ENCODE results near the gene SYT2. TPM values are rescaled to one million over a fixed set of nuclear protein-coding genes. Genes with fewer than 3 reads are reported as not detected.

SYT2 gene
- total and polyA plus RNA-seq, 9 of the 15 experiments (the other 6 are each of a cell fraction or from before 2014, with no cell fraction given), result not detected

DNA sequence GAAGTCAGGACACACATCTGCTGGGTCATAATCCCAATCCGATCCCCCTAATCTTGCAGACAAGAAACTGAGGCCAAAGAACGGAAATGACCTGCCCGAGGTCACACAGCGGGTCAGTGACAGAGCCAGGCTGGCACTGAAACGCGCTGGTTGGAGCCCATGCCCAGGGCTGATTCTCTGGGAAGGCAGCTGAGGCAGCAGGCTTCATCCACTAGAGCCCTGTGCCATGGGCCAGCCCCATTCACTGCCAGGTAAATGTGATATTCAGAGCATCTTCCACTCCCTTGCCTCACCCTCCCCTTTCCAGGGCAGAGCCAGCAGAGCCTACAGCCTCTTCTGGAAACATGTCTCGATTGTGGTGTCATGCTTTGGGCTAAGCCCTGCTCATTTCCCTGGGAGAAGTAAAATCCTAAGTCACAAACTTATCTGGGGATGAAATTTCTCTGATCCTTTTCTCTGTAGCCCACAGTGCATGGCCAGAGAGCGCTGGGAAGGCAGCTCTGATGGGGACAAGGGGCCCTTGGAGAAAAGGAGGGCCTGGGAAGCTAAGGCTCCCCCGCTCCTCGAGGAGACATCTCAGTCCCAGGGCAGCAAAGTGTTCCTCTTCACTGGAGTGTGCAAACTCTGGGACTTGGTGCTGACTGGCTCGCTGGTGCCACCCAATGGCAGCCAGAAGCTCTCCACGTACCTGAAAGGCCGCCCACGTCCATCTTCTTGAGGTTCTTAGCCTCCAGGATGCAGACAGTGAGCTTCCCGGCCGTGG, 110.4 kb downstream of the SYT2 start (continued):
- TF ChIP-seq, protein P1, sequence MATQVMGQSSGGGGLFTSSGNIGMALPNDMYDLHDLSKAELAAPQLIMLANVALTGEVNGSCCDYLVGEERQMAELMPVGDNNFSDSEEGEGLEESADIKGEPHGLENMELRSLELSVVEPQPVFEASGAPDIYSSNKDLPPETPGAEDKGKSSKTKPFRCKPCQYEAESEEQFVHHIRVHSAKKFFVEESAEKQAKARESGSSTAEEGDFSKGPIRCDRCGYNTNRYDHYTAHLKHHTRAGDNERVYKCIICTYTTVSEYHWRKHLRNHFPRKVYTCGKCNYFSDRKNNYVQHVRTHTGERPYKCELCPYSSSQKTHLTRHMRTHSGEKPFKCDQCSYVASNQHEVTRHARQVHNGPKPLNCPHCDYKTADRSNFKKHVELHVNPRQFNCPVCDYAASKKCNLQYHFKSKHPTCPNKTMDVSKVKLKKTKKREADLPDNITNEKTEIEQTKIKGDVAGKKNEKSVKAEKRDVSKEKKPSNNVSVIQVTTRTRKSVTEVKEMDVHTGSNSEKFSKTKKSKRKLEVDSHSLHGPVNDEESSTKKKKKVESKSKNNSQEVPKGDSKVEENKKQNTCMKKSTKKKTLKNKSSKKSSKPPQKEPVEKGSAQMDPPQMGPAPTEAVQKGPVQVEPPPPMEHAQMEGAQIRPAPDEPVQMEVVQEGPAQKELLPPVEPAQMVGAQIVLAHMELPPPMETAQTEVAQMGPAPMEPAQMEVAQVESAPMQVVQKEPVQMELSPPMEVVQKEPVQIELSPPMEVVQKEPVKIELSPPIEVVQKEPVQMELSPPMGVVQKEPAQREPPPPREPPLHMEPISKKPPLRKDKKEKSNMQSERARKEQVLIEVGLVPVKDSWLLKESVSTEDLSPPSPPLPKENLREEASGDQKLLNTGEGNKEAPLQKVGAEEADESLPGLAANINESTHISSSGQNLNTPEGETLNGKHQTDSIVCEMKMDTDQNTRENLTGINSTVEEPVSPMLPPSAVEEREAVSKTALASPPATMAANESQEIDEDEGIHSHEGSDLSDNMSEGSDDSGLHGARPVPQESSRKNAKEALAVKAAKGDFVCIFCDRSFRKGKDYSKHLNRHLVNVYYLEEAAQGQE (IDR thresholded peaks at IDR 0.05; ENCODE audit: borderline replicate concordance), result peak; percentile 82; the same call in 1 of the 2 replicates
- TF ChIP-seq, protein P1 (CRISPR knock-in tag; IDR thresholded peaks at IDR 0.05; ENCODE audit: low read depth), result no peak
- TF ChIP-seq SRSF7 (optimal IDR thresholded peaks at IDR 0.05; ENCODE audit: low read depth, low read length), result no peak
- no peak for TF ChIP-seq ZBTB7A (IDR thresholded peaks at IDR 0.05; ENCODE audit: borderline replicate concordance, control insufficient read depth, low read depth, low read length)
- no peak for TF ChIP-seq KLF16 (IDR thresholded peaks at IDR 0.05)
- no peak for TF ChIP-seq HSF4 (CRISPR knock-in tag; IDR thresholded peaks at IDR 0.05; ENCODE audit: borderline replicate concordance)
- peak; percentile 87 to 92 for TF ChIP-seq RAD21 (CRISPR knock-in tag; conservative IDR thresholded peaks at IDR 0.05 in 1 of 2, IDR thresholded peaks at IDR 0.05 in 1 of 2)
- no peak for TF ChIP-seq EWSR1 (IDR thresholded peaks at IDR 0.05; ENCODE audit: borderline replicate concordance, low read depth, partially characterized antibody)
- TF ChIP-seq TBL1XR1 (IDR thresholded peaks at IDR 0.05; ENCODE audit: low read length in 2 of 2), result 0 out of 4 replicates have a peak, but pooled peaks of 1 of the 2 experiments have one; percentile 24
- no peak for TF ChIP-seq SIN3A (IDR thresholded peaks at IDR 0.05; ENCODE audit: borderline replicate concordance in 2 of 2, control insufficient read depth in 1 of 2, low read depth in 2 of 2, low read length in 2 of 2)
- TF ChIP-seq ZNF133 (CRISPR knock-in tag; IDR thresholded peaks at IDR 0.05), result no peak
- TF ChIP-seq, protein P2, sequence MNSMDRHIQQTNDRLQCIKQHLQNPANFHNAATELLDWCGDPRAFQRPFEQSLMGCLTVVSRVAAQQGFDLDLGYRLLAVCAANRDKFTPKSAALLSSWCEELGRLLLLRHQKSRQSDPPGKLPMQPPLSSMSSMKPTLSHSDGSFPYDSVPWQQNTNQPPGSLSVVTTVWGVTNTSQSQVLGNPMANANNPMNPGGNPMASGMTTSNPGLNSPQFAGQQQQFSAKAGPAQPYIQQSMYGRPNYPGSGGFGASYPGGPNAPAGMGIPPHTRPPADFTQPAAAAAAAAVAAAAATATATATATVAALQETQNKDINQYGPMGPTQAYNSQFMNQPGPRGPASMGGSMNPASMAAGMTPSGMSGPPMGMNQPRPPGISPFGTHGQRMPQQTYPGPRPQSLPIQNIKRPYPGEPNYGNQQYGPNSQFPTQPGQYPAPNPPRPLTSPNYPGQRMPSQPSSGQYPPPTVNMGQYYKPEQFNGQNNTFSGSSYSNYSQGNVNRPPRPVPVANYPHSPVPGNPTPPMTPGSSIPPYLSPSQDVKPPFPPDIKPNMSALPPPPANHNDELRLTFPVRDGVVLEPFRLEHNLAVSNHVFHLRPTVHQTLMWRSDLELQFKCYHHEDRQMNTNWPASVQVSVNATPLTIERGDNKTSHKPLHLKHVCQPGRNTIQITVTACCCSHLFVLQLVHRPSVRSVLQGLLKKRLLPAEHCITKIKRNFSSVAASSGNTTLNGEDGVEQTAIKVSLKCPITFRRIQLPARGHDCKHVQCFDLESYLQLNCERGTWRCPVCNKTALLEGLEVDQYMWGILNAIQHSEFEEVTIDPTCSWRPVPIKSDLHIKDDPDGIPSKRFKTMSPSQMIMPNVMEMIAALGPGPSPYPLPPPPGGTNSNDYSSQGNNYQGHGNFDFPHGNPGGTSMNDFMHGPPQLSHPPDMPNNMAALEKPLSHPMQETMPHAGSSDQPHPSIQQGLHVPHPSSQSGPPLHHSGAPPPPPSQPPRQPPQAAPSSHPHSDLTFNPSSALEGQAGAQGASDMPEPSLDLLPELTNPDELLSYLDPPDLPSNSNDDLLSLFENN (IDR thresholded peaks at IDR 0.05; ENCODE audit: low read depth in 2 of 2, low read length in 2 of 2), result no peak
- no peak for TF ChIP-seq ZNF3 (CRISPR knock-in tag; IDR thresholded peaks at IDR 0.05)
- TF ChIP-seq ZNF146 (CRISPR knock-in tag; IDR thresholded peaks at IDR 0.05; ENCODE audit: unreplicated experiment), result no peak
- TF ChIP-seq RCOR1 (IDR thresholded peaks at IDR 0.05; ENCODE audit: borderline replicate concordance in 1 of 2, low read depth in 2 of 2, low read length in 2 of 2), result peak in 1 of 2 experiments; percentile 50; a peak in 1 of 4 replicates
